SU-DHL-6 (cell line): ENCODE data around the gene CMSS1.

Experiments used
- EZH2phosphoT487 ChIP-seq: fragments of 200-600 bp; sonication (generic), shearing (Covaris generic); conservative IDR thresholded peaks from 2 replicates; pipeline ENCODE4 v1.6.1; 2018; ENCODE audit warnings: mild to moderate bottlenecking, antibody characterized with exemption, low read length, moderate library complexity, mixed read lengths
- TF ChIP-seq, protein P1 (sequence below): fragments of 200-600 bp; sonication (generic); IDR thresholded peaks from one replicate; pipeline ENCODE4 v1.5.1; 2017; ENCODE audit warnings: antibody characterized with exemption, mild to moderate bottlenecking, low read length, moderate library complexity; ENCODE audit not compliant: insufficient read depth, poor library complexity, severe bottlenecking

DNA sequence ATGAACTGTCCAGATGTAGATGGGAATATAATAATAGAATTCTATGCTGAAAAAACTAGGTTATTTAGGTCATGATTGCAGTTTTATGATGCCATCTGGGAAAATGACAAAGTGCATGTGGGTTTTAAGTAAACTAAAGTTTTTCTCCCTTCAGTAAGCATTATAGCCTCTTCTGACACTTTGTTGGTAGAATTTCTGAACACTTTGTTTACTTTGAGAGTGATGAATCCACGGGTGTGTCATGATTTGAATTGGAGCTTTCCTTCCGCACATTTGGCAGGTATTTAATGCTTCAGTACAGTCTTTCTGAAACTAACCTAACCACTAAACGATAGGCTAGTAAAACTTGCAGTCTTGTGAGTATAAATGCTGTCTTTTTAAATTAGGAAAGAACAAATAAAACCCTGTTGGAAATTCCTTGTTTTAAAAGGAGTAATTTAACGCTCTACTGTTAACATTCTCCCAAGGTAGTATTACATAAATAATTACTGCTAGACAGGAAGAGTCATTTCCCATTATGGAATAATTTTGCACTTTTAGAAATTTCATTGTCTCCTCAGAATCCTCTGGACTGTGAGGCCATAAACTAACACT lies 289.7 kb downstream of the CMSS1 start:
- TF ChIP-seq, protein P1, sequence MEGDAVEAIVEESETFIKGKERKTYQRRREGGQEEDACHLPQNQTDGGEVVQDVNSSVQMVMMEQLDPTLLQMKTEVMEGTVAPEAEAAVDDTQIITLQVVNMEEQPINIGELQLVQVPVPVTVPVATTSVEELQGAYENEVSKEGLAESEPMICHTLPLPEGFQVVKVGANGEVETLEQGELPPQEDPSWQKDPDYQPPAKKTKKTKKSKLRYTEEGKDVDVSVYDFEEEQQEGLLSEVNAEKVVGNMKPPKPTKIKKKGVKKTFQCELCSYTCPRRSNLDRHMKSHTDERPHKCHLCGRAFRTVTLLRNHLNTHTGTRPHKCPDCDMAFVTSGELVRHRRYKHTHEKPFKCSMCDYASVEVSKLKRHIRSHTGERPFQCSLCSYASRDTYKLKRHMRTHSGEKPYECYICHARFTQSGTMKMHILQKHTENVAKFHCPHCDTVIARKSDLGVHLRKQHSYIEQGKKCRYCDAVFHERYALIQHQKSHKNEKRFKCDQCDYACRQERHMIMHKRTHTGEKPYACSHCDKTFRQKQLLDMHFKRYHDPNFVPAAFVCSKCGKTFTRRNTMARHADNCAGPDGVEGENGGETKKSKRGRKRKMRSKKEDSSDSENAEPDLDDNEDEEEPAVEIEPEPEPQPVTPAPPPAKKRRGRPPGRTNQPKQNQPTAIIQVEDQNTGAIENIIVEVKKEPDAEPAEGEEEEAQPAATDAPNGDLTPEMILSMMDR: no peak
- TF ChIP-seq EZH2phosphoT487: no peak
